Right atrium auricular region (tissue), 2 donors: Measurements from ENCODE around the gene HP1BP3. TPM values are rescaled to one million over a fixed set of nuclear protein-coding genes. Genes with fewer than 3 reads are reported as not detected.

Experiments
- DNase-seq: peaks from one replicate; pipeline ENCODE4 v3.0.0-alpha.2; 2019; ENCODE audit warnings: low spot score
- H3K27ac ChIP-seq, 2 donors: fragments of 200-600 bp; sonication (generic); 1 replicate in 1 of 2; 2 replicates in 1 of 2; pipeline ENCODE4 v1.5.1; 2016 to 2019
- H3K27me3 ChIP-seq, 2 donors: fragments of 200-600 bp; sonication (generic); one replicate each; pipeline versions ENCODE4 v1.5.1 to v1.6.0; 2017 to 2019
- H3K36me3 ChIP-seq: fragments of 200-600 bp; sonication (generic); one replicate; pipeline ENCODE4 v1.5.1; 2016
- H3K4me1 ChIP-seq, 2 donors: fragments of 200-600 bp; sonication (generic); one replicate each; pipeline versions ENCODE4 v1.5.1 to v1.6.0; 2017 to 2019
- H3K4me3 ChIP-seq, 2 donors: fragments of 200-600 bp; sonication (generic); 1 replicate in 1 of 2; 2 replicates in 1 of 2; pipeline ENCODE4 v1.5.1; 2017 to 2019; ENCODE audit warnings: mild to moderate bottlenecking in 1 of 2, moderate library complexity in 1 of 2
- H3K9me3 ChIP-seq, 2 donors: fragments of 200-600 bp; sonication (generic); one replicate each; pipeline ENCODE4 v1.5.1; 2019
- total RNA-seq, 2 donors: library from RNA; depleted of rRNA; stranded (reverse); fragments of >200 nt; gene quantifications; one replicate each; pipeline ENCODE4 v1.1.0, GENCODE V29; 2016
- TF ChIP-seq, protein P1 (sequence below), 2 donors: fragments of 200-600 bp; sonication (generic); IDR thresholded peaks; one replicate each; pipeline ENCODE4 v1.5.1; 2019; ENCODE audit warnings: antibody characterized with exemption in 2 of 2

The HP1BP3 gene
- total RNA-seq, 2 donors from 2014 or later = 106 to 115 TPM

DNA sequence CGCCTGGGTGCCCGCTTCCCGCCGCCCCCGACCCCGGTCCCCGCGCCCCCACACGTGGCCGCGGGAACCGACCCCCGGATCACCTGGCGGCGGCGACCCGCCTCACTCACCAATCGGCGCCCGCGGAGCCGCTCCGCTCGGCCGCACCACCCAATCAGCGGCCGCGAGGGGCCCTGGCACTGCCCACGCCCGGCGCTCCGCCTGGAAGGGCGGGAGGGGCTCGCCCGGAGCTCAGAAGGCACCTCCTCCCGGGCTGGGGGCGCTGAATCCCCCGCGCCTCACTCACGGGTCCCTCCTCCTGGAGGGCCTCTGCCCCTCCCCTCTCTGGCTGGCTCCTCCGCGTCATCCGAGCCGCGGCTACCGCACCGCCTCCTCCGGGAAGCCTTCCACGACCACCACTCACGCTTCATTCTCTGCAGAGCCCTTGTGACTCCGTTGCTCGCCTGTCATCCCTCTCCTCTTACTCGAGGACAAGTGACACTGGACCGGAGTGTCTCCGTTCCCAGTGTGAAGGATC lies 55.0 kb downstream of the HP1BP3 start:
- TF ChIP-seq, protein P1, sequence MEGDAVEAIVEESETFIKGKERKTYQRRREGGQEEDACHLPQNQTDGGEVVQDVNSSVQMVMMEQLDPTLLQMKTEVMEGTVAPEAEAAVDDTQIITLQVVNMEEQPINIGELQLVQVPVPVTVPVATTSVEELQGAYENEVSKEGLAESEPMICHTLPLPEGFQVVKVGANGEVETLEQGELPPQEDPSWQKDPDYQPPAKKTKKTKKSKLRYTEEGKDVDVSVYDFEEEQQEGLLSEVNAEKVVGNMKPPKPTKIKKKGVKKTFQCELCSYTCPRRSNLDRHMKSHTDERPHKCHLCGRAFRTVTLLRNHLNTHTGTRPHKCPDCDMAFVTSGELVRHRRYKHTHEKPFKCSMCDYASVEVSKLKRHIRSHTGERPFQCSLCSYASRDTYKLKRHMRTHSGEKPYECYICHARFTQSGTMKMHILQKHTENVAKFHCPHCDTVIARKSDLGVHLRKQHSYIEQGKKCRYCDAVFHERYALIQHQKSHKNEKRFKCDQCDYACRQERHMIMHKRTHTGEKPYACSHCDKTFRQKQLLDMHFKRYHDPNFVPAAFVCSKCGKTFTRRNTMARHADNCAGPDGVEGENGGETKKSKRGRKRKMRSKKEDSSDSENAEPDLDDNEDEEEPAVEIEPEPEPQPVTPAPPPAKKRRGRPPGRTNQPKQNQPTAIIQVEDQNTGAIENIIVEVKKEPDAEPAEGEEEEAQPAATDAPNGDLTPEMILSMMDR (IDR thresholded peaks at IDR 0.05) = no peak
- Histone ChIP-seq H3K36me3 (no peaks in the 10 kb centered on the region), H3K27ac (peak overlapping the region; percentile 71 to 74), H3K27me3 (peaks cover 0 to 4% of the 10 kb centered on the region in 2 donors), H3K4me1 (peaks cover 0 to 29% of the 10 kb centered on the region in 2 donors), H3K4me3 (peak overlapping the region; percentile 40 to 58), H3K9me3 (no peaks in the 10 kb centered on the region)
- DNase-seq = peak; percentile 57

DNA sequence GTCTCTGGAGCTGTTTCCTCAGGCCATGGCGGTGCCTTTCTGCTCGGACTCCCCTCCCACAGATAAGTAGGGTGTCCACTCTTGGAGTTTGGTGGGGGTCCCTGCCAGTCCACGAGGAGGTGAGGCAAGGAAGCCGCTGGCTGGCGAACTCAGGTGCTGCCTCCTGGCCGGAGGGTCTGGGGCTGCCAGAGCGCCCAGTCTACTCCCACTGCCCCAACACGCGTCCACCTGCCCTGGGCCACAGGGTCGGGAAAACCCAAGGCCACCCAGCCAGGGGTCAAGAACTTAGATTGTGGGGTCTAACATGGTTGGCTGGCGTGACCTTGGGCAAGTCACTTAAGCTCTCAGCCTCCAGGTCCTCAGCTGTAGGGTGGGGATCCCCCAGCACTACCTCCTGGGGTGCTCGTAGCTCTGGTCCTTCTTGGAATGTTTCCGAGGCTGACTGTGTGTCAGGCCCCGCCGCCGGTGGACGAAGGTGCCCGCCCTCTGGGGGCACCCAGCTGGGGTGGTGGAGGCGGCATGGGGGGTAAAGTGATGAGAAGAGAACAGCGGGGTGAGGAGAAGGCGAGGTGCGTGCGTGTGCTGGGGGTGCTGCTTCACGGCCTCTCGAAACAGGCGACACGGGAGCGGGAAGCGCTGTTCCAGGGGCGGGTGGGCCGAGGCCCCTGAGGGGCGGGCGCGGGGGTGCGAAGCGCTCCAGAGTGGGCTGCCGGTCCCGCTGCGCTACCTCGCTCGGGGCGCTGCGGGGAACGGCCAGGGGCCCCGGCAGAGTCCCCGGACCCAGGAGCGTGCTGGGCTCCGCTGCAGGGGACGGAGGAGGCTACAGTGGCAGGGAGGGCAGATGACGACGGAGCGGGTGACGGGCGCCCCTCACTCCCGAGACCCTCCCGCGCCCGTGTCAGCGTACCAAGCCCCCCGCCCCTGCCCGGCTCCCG lies 55.8 kb downstream of the HP1BP3 start:
- peaks cover 0 to 4% of the 10 kb centered on the region in 2 donors for H3K27me3 ChIP-seq
- no peak overlapping the region for H3K27ac ChIP-seq
- peak overlapping the region; percentile 40 to 58 for H3K4me3 ChIP-seq
- no peaks in the 10 kb centered on the region for H3K9me3 ChIP-seq
- H3K4me1 ChIP-seq = peaks cover 0 to 29% of the 10 kb centered on the region in 2 donors
- H3K36me3 ChIP-seq = no peaks in the 10 kb centered on the region
- DNase-seq = peak; percentile 53
- TF ChIP-seq, protein P1 (IDR thresholded peaks at IDR 0.05) = no peak

DNA sequence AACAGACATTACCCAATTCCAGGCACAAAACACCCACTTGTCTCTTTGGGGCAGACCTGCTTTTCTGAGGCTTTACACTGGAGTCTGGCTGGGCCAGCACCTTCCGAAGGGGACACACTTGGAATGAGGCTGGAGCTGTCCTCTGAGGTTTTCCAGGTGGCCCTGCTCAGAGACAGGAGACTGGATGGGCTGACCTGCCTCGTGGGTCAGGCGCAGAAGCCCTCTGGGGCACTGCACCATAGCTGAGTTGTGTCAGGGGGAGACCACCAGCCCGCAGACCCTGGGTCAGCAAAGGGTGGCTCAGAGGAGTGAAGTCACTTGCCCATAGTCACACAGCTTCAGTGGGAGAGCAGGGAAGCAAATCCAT lies 56.4 kb downstream of the HP1BP3 start:
- no peak overlapping the region for H3K4me3 ChIP-seq
- H3K36me3 ChIP-seq = no peaks in the 10 kb centered on the region
- DNase-seq = peak; percentile 56
- H3K27me3 ChIP-seq = peaks cover 0 to 4% of the 10 kb centered on the region in 2 donors
- no peak overlapping the region for H3K27ac ChIP-seq
- H3K4me1 ChIP-seq = peaks cover 0 to 27% of the 10 kb centered on the region in 2 donors
- no peaks in the 10 kb centered on the region for H3K9me3 ChIP-seq
- TF ChIP-seq, protein P1 (IDR thresholded peaks at IDR 0.05) = no peak

DNA sequence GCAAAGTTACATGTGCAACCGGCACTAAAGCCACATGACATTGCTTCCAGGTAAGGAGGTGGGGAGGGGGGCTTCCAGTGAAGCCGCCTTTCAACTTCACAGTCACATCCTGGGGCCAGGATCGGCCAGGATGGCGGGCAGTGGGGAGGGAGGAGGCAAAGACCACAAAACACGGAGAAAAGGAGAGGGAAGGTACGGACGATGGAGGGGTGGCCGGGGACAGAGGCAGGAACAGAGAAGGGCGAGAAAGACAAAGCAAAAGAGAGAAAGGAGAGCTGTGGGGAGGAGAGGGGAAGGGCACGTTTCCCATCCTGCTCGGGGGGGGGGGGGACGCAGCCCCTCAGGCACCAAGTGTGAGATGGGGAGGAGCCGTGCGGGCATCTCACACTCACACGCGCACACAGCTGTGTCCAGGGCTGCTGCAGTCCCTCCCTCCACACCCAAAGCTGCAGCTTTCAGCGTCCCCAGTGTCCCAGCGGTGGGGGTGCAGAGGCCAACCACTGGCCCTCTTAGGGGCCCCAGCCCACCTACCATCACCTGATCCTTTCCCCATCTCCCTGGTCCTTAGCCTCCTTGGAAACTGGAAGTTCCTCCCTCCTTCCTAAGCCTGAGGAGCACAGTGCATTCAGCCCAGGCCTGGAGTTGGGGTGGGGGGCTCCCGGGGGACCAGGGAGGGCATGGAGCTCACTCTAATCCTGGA lies 57.0 kb downstream of the HP1BP3 start:
- H3K27me3 ChIP-seq = peaks cover 0 to 4% of the 10 kb centered on the region in 2 donors

DNA sequence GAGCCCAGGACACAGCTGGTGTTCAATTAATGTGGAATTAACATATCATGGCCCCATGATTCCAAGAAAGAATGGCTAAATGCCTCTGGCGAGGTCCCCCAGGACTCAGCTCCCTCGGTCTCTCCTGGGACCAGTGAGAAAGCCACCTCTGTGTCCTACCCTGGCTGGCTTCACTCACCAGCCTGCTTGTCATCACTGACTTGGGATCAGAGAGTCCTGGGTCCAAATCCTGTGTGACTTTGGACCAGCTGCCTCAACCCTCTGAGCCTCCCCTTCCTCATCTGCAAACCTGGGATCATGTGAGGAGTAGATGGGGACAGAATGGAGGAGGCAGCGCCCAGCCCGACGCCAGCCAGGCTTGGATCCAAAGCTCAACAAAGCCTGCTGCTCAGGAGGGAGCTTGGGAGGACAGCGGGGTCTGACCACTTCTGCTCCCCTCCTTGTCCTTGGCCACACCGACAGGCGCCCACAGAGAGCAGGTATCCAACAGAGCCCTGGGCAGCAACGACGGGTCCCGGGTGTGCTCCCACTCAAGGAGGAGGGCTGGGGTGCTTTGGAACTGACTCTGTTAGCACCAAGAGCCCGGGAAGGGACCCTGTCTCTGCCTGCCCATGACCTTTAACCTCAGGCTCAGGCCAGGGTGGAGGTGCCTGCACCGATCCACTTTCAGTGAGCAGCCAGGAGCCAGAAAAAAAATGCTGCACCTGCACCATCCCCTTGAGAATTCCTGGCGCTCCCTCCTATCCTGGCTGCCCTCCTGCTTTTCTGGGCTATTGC lies 57.8 kb downstream of the HP1BP3 start:
- peaks cover 0 to 4% of the 10 kb centered on the region in 2 donors for H3K27me3 ChIP-seq
- DNase-seq = peak; percentile 54
- TF ChIP-seq, protein P1 (IDR thresholded peaks at IDR 0.05) = no peak

More for the DNA sequence above, 57.0 kb downstream of the HP1BP3 start:
- no peak overlapping the region for H3K27ac ChIP-seq
- H3K36me3 ChIP-seq = no peaks in the 10 kb centered on the region
- peaks cover 0 to 25% of the 10 kb centered on the region in 2 donors for H3K4me1 ChIP-seq
- TF ChIP-seq, protein P1 (IDR thresholded peaks at IDR 0.05) = no peak
- peak; percentile 47 for DNase-seq
- no peak overlapping the region for H3K4me3 ChIP-seq
- H3K9me3 ChIP-seq = no peaks in the 10 kb centered on the region

More for the DNA sequence above, 57.8 kb downstream of the HP1BP3 start:
- Histone ChIP-seq H3K9me3 (no peaks in the 10 kb centered on the region), H3K4me3 (no peak overlapping the region), H3K27ac (no peak overlapping the region), H3K36me3 (no peaks in the 10 kb centered on the region), H3K4me1 (peaks cover 0 to 25% of the 10 kb centered on the region in 2 donors)
